HEK293 (cell line): ENCODE measurements around the gene RCSD1.

Source experiments
- CTCF ChIA-PET: fragments of 350-600 bp; formaldehyde crosslinking; extraction: SDS; loops from one replicate; lab custom pipeline; 2021; ENCODE audit warnings: antibody characterized with exemption; lab: Yijun Ruan, JAX
- POLR2A ChIA-PET: fragments of 300-600 bp; formaldehyde crosslinking; extraction: SDS; loops from one replicate; lab custom pipeline; 2020; ENCODE audit warnings: antibody characterized with exemption, inconsistent platforms; lab: Yijun Ruan, JAX
- H3K27ac ChIP-seq: fragments of 200-500 bp; sonication (Bioruptor generic); 2 replicates; pipeline ENCODE4 v1.5.1; 2014; ENCODE audit warnings: low read depth, low read length, control low read depth, inconsistent platforms; ENCODE audit errors: extremely low read depth
- H3K36me3 ChIP-seq, 2 experiments: fragments of 200-500 bp in 1 of 2; sonication (Bioruptor generic) in 1 of 2; 1 replicate in 1 of 2; 2 replicates in 1 of 2; pipeline ENCODE4 v1.5.1; 2014 to 2017; ENCODE audit warnings: inconsistent platforms in 2 of 2, low read length in 2 of 2; ENCODE audit not compliant: control insufficient read depth in 2 of 2, insufficient read depth in 1 of 2
- H3K4me1 ChIP-seq: fragments of 200-500 bp; sonication (Bioruptor generic); 2 replicates; pipeline ENCODE4 v1.5.1; 2014; ENCODE audit warnings: mild to moderate bottlenecking, low read length, inconsistent platforms; ENCODE audit not compliant: control insufficient read depth, insufficient read depth
- H3K4me3 ChIP-seq: 2 replicates; pipeline ENCODE4 v1.5.1; 2011; ENCODE audit warnings: low read depth, mild to moderate bottlenecking, control low read depth, low read length, moderate library complexity
- H3K9me3 ChIP-seq: fragments of 200-500 bp; sonication (Bioruptor generic); 2 replicates; pipeline ENCODE4 v1.5.1; 2014; ENCODE audit warnings: low read depth, low read length, inconsistent platforms; ENCODE audit not compliant: control insufficient read depth, insufficient read depth
- KLF1 ChIP-seq: fragments of 450-650 bp; formaldehyde crosslinking; IDR thresholded peaks from 2 replicates; pipeline ENCODE4 v1.5.1; 2016; ENCODE audit warnings: missing biosample characterization, missing genetic modification characterization
- SP3 ChIP-seq: fragments of 450-650 bp; formaldehyde crosslinking; IDR thresholded peaks from 2 replicates; pipeline ENCODE4 v1.5.1; 2016; ENCODE audit warnings: missing biosample characterization, missing genetic modification characterization
- YY2 ChIP-seq: fragments of 450-650 bp; formaldehyde crosslinking; IDR thresholded peaks from 2 replicates; pipeline ENCODE4 v1.5.1; 2016; ENCODE audit warnings: missing biosample characterization, missing genetic modification characterization
- ZIC2 ChIP-seq: fragments of 450-650 bp; formaldehyde crosslinking; IDR thresholded peaks from 2 replicates; pipeline ENCODE4 v1.5.1; 2016; ENCODE audit warnings: missing biosample characterization, missing genetic modification characterization
- ZNF169 ChIP-seq: fragments of 450-650 bp; formaldehyde crosslinking; IDR thresholded peaks from 2 replicates; pipeline ENCODE4 v1.5.1; 2016; ENCODE audit warnings: missing biosample characterization, missing genetic modification characterization
- ZNF274 ChIP-seq, 2 experiments: fragments of 200-500 bp in 1 of 2; fragments of 450-650 bp in 1 of 2; sonication (Bioruptor generic) in 1 of 2; formaldehyde crosslinking in 1 of 2; IDR thresholded peaks; 2 replicates each; pipeline versions ENCODE4 v1.5.1 to v1.6.1; 2014 to 2016; ENCODE audit warnings: borderline replicate concordance in 1 of 2, inconsistent platforms in 1 of 2, low read length in 1 of 2, missing biosample characterization in 1 of 2, missing genetic modification characterization in 1 of 2
- ZNF366 ChIP-seq: fragments of 450-650 bp; formaldehyde crosslinking; conservative IDR thresholded peaks from 2 replicates; pipeline ENCODE4 v1.5.1; 2016; ENCODE audit warnings: missing biosample characterization, missing genetic modification characterization
- ZNF416 ChIP-seq: fragments of 450-650 bp; formaldehyde crosslinking; IDR thresholded peaks from 2 replicates; pipeline ENCODE4 v1.5.1; 2016; ENCODE audit warnings: missing biosample characterization, missing genetic modification characterization
- ZNF501 ChIP-seq: fragments of 450-650 bp; formaldehyde crosslinking; IDR thresholded peaks from 2 replicates; pipeline ENCODE4 v1.5.1; 2016; ENCODE audit warnings: missing biosample characterization, missing genetic modification characterization
- ZNF510 ChIP-seq: fragments of 450-650 bp; formaldehyde crosslinking; IDR thresholded peaks from 2 replicates; pipeline ENCODE4 v1.5.1; 2018; ENCODE audit warnings: mild to moderate bottlenecking, missing genetic modification characterization, missing biosample characterization; ENCODE audit not compliant: insufficient replicate concordance
- ZNF529 ChIP-seq: fragments of 450-650 bp; formaldehyde crosslinking; IDR thresholded peaks from 2 replicates; pipeline ENCODE4 v1.5.1; 2017; ENCODE audit warnings: missing genetic modification characterization, missing biosample characterization; ENCODE audit not compliant: insufficient replicate concordance
- ZNF600 ChIP-seq: fragments of 450-650 bp; formaldehyde crosslinking; IDR thresholded peaks from 2 replicates; pipeline ENCODE4 v1.5.1; 2016; ENCODE audit warnings: missing biosample characterization, missing genetic modification characterization
- ZNF701 ChIP-seq: fragments of 450-650 bp; formaldehyde crosslinking; IDR thresholded peaks from 2 replicates; pipeline ENCODE4 v1.5.1; 2016; ENCODE audit warnings: missing biosample characterization, missing genetic modification characterization
- ZSCAN23 ChIP-seq: fragments of 450-650 bp; formaldehyde crosslinking; IDR thresholded peaks from 2 replicates; pipeline ENCODE4 v1.5.1; 2016; ENCODE audit warnings: missing biosample characterization, missing genetic modification characterization
- TF ChIP-seq, protein P1 (sequence below): fragments of 450-650 bp; formaldehyde crosslinking; IDR thresholded peaks from 2 replicates; pipeline ENCODE4 v1.5.1; 2016; ENCODE audit warnings: missing biosample characterization, missing genetic modification characterization
- TF ChIP-seq, protein P2 (sequence below): fragments of 450-650 bp; formaldehyde crosslinking; conservative IDR thresholded peaks from 2 replicates; pipeline ENCODE4 v1.5.1; 2016; ENCODE audit warnings: low read depth, missing biosample characterization, missing genetic modification characterization

Gene RCSD1

DNA sequence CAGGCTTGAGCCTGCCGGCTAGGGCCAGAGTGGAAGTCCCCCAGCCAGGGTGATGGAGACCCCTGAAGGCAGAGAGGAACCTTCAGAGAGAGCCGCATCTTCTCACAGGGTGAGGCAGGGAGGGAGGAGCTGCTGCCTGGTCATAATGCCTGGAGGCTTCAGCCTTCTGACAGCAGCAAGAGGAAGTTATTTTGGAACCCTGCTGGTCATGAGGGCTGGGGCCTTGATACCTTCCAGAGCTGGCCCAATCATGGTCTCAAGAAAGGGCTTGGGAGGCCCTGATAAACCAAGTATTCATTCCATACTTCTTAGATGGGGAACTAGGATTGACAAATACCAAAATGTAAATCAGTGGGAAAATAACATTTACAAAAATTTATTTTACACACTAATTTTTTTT lies 65.1 kb downstream of the RCSD1 start:
- no peak overlapping the region for H3K4me3 ChIP-seq
- ChIA-PET CTCF (interaction anchor here (0.6 kb wide), 1 partner anchor 201 kb away, joined by 3 read pairs; no protein-coding TSS in a partner anchor), POLR2A (no interaction called here)
- no peaks in the 10 kb centered on the region for H3K9me3 ChIP-seq
- H3K36me3 ChIP-seq, result no peaks in the 10 kb centered on the region
- TF ChIP-seq SP3 (tag by site-specific recombination) (no peak), ZNF416 (tag by site-specific recombination) (no peak), YY2 (tag by site-specific recombination) (no peak), KLF1 (tag by site-specific recombination) (no peak), ZNF501 (tag by site-specific recombination) (no peak), ZNF274 (IDR thresholded peaks at IDR 0.05; ENCODE audit: low read length) (no peak), ZNF274 (tag by site-specific recombination; IDR thresholded peaks at IDR 0.05; ENCODE audit: borderline replicate concordance) (no peak)
- TF ChIP-seq, protein P1, sequence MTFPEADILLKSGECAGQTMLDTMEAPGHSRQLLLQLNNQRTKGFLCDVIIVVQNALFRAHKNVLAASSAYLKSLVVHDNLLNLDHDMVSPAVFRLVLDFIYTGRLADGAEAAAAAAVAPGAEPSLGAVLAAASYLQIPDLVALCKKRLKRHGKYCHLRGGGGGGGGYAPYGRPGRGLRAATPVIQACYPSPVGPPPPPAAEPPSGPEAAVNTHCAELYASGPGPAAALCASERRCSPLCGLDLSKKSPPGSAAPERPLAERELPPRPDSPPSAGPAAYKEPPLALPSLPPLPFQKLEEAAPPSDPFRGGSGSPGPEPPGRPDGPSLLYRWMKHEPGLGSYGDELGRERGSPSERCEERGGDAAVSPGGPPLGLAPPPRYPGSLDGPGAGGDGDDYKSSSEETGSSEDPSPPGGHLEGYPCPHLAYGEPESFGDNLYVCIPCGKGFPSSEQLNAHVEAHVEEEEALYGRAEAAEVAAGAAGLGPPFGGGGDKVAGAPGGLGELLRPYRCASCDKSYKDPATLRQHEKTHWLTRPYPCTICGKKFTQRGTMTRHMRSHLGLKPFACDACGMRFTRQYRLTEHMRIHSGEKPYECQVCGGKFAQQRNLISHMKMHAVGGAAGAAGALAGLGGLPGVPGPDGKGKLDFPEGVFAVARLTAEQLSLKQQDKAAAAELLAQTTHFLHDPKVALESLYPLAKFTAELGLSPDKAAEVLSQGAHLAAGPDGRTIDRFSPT, result no peak
- H3K4me1 ChIP-seq, result no peaks in the 10 kb centered on the region
- no peak overlapping the region for H3K27ac ChIP-seq

DNA sequence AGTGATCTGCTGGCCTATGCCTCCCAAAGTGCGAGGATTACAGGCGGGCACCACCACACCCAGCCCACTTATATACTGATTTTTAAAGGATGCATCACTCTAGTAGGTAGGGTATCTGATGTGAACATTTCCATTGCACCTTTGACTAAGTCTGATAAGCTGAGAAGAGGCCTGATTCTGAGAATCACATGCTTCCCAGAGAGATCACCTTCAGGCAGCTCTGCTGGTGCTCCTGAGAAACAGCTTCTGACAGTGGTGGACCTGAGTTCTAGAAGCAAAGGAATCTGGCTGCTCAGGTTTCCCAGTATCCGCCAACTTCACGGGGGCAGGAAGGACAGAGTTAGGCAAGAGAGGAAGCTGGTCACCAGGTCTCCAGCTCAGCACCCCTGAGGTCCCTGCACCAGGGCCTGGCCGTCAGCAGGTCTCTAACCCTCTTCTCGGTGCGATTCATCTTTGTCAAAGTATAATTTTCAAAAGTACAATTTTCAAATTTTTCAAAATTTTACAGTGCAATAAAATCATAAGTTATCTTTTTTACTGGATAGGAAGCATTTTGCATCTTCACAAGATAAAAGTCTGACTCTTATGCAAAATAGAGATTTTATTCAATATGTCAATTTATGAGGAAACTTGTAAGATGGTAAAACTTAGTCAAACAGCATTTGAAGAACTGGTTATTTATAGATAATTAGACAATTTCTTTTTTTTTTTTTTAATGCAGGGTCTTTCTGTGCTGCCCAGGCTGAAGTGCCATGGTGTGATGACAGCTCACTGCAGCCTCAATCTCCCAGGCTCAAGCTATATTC lies 65.9 kb downstream of the RCSD1 start:
- CTCF ChIA-PET, result no interaction called here
- Histone ChIP-seq H3K9me3 (no peaks in the 10 kb centered on the region), H3K4me3 (no peak overlapping the region), H3K36me3 (no peaks in the 10 kb centered on the region), H3K4me1 (no peaks in the 10 kb centered on the region), H3K27ac (no peak overlapping the region)
- TF ChIP-seq ZNF510 (peak; percentile 98), ZNF600 (no peak)
- POLR2A ChIA-PET, result no interaction called here

DNA sequence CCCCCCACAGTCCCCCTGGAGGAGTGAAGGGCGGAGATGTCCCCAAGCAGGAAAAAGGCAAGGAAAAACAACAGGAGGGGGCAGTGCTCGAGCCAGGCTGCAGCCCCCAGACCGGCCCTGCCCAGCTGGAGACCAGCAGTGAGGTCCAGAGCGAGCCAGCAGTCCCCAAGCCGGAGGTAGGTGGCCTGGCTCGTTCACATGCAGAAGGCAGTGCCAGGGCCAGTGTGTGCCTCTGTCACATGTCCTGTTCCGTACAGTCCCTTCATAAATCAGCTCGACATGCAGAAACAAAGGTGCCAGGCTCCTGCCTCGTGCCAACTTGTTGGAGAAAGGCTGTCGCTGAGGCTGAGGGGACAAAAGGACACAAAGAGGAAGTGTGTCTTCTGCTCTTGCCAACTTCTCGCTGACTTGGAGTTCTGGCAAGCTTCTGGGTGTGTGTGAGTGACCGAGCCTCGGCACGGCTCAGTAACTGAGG lies 67.7 kb downstream of the RCSD1 start:
- H3K9me3 ChIP-seq, result no peaks in the 10 kb centered on the region
- no peak for TF ChIP-seq ZNF169
- TF ChIP-seq ZIC2 (tag by site-specific recombination), result peak; percentile 60
- no peak for TF ChIP-seq ZNF366 (tag by site-specific recombination)
- no peak for TF ChIP-seq ZNF529
- TF ChIP-seq, protein P2, sequence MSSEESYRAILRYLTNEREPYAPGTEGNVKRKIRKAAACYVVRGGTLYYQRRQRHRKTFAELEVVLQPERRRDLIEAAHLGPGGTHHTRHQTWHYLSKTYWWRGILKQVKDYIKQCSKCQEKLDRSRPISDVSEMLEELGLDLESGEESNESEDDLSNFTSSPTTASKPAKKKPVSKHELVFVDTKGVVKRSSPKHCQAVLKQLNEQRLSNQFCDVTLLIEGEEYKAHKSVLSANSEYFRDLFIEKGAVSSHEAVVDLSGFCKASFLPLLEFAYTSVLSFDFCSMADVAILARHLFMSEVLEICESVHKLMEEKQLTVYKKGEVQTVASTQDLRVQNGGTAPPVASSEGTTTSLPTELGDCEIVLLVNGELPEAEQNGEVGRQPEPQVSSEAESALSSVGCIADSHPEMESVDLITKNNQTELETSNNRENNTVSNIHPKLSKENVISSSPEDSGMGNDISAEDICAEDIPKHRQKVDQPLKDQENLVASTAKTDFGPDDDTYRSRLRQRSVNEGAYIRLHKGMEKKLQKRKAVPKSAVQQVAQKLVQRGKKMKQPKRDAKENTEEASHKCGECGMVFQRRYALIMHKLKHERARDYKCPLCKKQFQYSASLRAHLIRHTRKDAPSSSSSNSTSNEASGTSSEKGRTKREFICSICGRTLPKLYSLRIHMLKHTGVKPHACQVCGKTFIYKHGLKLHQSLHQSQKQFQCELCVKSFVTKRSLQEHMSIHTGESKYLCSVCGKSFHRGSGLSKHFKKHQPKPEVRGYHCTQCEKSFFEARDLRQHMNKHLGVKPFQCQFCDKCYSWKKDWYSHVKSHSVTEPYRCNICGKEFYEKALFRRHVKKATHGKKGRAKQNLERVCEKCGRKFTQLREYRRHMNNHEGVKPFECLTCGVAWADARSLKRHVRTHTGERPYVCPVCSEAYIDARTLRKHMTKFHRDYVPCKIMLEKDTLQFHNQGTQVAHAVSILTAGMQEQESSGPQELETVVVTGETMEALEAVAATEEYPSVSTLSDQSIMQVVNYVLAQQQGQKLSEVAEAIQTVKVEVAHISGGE (tag by site-specific recombination), result no peak
- TF ChIP-seq ZSCAN23 (tag by site-specific recombination), result no peak
- no peak for TF ChIP-seq ZNF701
- TF ChIP-seq, all 188 proteins: peak for 1
- no peaks in the 10 kb centered on the region for H3K36me3 ChIP-seq
- POLR2A ChIA-PET, result no interaction called here
- CTCF ChIA-PET, result interaction anchor here (1.7 kb wide), 1 partner anchor 10 kb away, joined by 9 read pairs; no protein-coding TSS in a partner anchor
- H3K27ac ChIP-seq, result no peak overlapping the region
- no peaks in the 10 kb centered on the region for H3K4me1 ChIP-seq
- H3K4me3 ChIP-seq, result no peak overlapping the region
